Liver (tissue), 9 donors: ENCODE results near the gene LTA4H. TPM values are rescaled to one million over a fixed set of nuclear protein-coding genes. Genes with fewer than 3 reads are reported as not detected.

Source experiments
- DNase-seq: peaks from one replicate; pipeline ENCODE4 v3.0.0-alpha.2; 2017; ENCODE audit warnings: low spot score
- H3K27ac ChIP-seq, 2 donors: one replicate each; pipeline ENCODE4 v1.7.0; 2013; ENCODE audit warnings: inconsistent platforms in 2 of 2, low read length in 2 of 2, control low read depth in 1 of 2, low read depth in 1 of 2, mild to moderate bottlenecking in 1 of 2
- H3K27me3 ChIP-seq, 4 donors: one replicate each; pipeline versions ENCODE4 v1.6.1 to v1.7.0; 2013; ENCODE audit warnings: low read length in 3 of 4, inconsistent platforms in 1 of 4, mild to moderate bottlenecking in 1 of 4, moderate library complexity in 1 of 4; ENCODE audit not compliant: control insufficient read depth in 4 of 4, insufficient read depth in 4 of 4
- H3K36me3 ChIP-seq, 4 donors: one replicate each; pipeline versions ENCODE4 v1.6.1 to v1.7.0; 2013; ENCODE audit warnings: low read length in 3 of 4, mild to moderate bottlenecking in 3 of 4, low read depth in 1 of 4, moderate library complexity in 1 of 4; ENCODE audit not compliant: control insufficient read depth in 4 of 4, insufficient read depth in 3 of 4
- H3K4me1 ChIP-seq, 4 donors: one replicate each; pipeline versions ENCODE4 v1.6.1 to v1.7.0; 2013; ENCODE audit warnings: low read length in 3 of 4, mild to moderate bottlenecking in 3 of 4, moderate library complexity in 1 of 4; ENCODE audit not compliant: control insufficient read depth in 4 of 4, insufficient read depth in 4 of 4
- H3K4me3 ChIP-seq, 3 donors: one replicate each; pipeline versions ENCODE4 v1.6.1 to v1.7.0; 2013; ENCODE audit warnings: low read length in 3 of 3, control low read depth in 1 of 3, low read depth in 1 of 3, mild to moderate bottlenecking in 1 of 3
- H3K9ac ChIP-seq, 2 donors: one replicate each; pipeline ENCODE4 v1.7.0; 2013; ENCODE audit warnings: low read length in 2 of 2, mild to moderate bottlenecking in 2 of 2, moderate library complexity in 2 of 2, control low read depth in 1 of 2, low read depth in 1 of 2
- H3K9me3 ChIP-seq, 4 donors: one replicate each; pipeline versions ENCODE4 v1.6.1 to v1.7.0; 2013; ENCODE audit warnings: low read length in 3 of 4; ENCODE audit not compliant: control insufficient read depth in 4 of 4
- ATF3 ChIP-seq: IDR thresholded peaks from 2 replicates; pipeline ENCODE4 v1.6.1; 2016; ENCODE audit warnings: antibody characterized with exemption
- CTCF ChIP-seq: fragments of 150-350 bp; IDR thresholded peaks from 2 replicates; pipeline ENCODE4 v1.5.1; 2017; ENCODE audit warnings: improper control_type of control experiment, low read depth, low read length; ENCODE audit not compliant: missing input control
- FOXA1 ChIP-seq: IDR thresholded peaks from 2 replicates; pipeline ENCODE4 v1.6.1; 2016; ENCODE audit warnings: antibody characterized with exemption
- GABPA ChIP-seq, 2 donors: IDR thresholded peaks in 1 of 2; conservative IDR thresholded peaks in 1 of 2; 2 replicates each; pipeline ENCODE4 v1.6.1; 2016; ENCODE audit warnings: antibody characterized with exemption in 2 of 2, mild to moderate bottlenecking in 1 of 2, moderate library complexity in 1 of 2
- HNF4A ChIP-seq, 2 donors: conservative IDR thresholded peaks; 2 replicates each; pipeline ENCODE4 v1.6.1; 2016; ENCODE audit warnings: antibody characterized with exemption in 2 of 2, mild to moderate bottlenecking in 2 of 2
- HNF4G ChIP-seq: IDR thresholded peaks from 2 replicates; pipeline ENCODE4 v1.6.1; 2016; ENCODE audit warnings: antibody characterized with exemption
- MAX ChIP-seq: IDR thresholded peaks from 2 replicates; pipeline ENCODE4 v1.6.1; 2016; ENCODE audit warnings: antibody characterized with exemption
- NR2F2 ChIP-seq: IDR thresholded peaks from 2 replicates; pipeline ENCODE4 v1.6.1; 2016; ENCODE audit warnings: antibody characterized with exemption
- RAD21 ChIP-seq, 2 donors: IDR thresholded peaks; 2 replicates each; pipeline ENCODE4 v1.6.1; 2016; ENCODE audit warnings: antibody characterized with exemption in 2 of 2, mild to moderate bottlenecking in 2 of 2
- REST ChIP-seq: IDR thresholded peaks from 2 replicates; pipeline ENCODE4 v1.6.1; 2016; ENCODE audit warnings: antibody characterized with exemption, mild to moderate bottlenecking
- RXRA ChIP-seq, 2 donors: IDR thresholded peaks; 2 replicates each; pipeline ENCODE4 v1.6.1; 2017 to 2018; ENCODE audit warnings: antibody characterized with exemption in 2 of 2, mild to moderate bottlenecking in 1 of 2
- SP1 ChIP-seq: IDR thresholded peaks from 2 replicates; pipeline ENCODE4 v1.6.1; 2018; ENCODE audit warnings: antibody characterized with exemption, mild to moderate bottlenecking
- TAF1 ChIP-seq: conservative IDR thresholded peaks from 2 replicates; pipeline ENCODE4 v1.6.1; 2016; ENCODE audit warnings: antibody characterized with exemption, mild to moderate bottlenecking
- YY1 ChIP-seq: IDR thresholded peaks from 2 replicates; pipeline ENCODE4 v1.6.1; 2016; ENCODE audit warnings: antibody characterized with exemption, mild to moderate bottlenecking
- ZBTB33 ChIP-seq: IDR thresholded peaks from 2 replicates; pipeline ENCODE4 v1.6.1; 2016; ENCODE audit warnings: antibody characterized with exemption
- WGBS: extraction: QIAGEN DNeasy Blood & Tissue Kit; methylation state at CpG from one replicate; pipeline ENCODE4 v1.1.7; 2013; 5-methylcytosine and 5-hydroxymethylcytosine counted together
- polyA plus RNA-seq, 2 donors: library from polyadenylated mRNA; stranded (reverse) in 1 of 2; unstranded in 1 of 2; fragments of 200-250 nt in 1 of 2; fragments of >200 nt in 1 of 2; fragmentation: Nextera tagmentation in 1 of 2; extraction: Ambion mirVana in 1 of 2; gene quantifications; one replicate each; pipeline versions ENCODE4 v1.2.1 to v1.2.3, GENCODE V29; 2013 to 2015
- total RNA-seq, 2 donors: library from RNA; depleted of rRNA; stranded (reverse); fragments of >200 nt; gene quantifications; one replicate each; pipeline ENCODE4 v1.2.3, GENCODE V29; 2014
- donor health status: healthy.
- donor health status: healthy.
- donor health status: healthy.
- donor health status: healthy.
- donor health status: healthy.

LTA4H gene
- total and polyA plus RNA-seq, 4 donors = 16.6 to 34.5 (median 20.9) TPM

GRCh38 chr12:96034621-96035282 is 635 bp downstream of the LTA4H start:
- no peak for TF ChIP-seq ATF3
- TF ChIP-seq REST = no peak
- no peak for TF ChIP-seq GABPA (IDR thresholded peaks at IDR 0.05 in 1 of 2, conservative IDR thresholded peaks at IDR 0.05 in 1 of 2)
- no peak for TF ChIP-seq RAD21 (IDR thresholded peaks at IDR 0.05)
- TF ChIP-seq YY1 = no peak
- no peak for TF ChIP-seq HNF4G
- no peak for TF ChIP-seq FOXA1
- no peak for TF ChIP-seq NR2F2
- no peak for TF ChIP-seq TAF1
- TF ChIP-seq ZBTB33 = no peak
- no peak for TF ChIP-seq SP1
- TF ChIP-seq MAX = no peak
- no peak for TF ChIP-seq RXRA (IDR thresholded peaks at IDR 0.05)
- TF ChIP-seq HNF4A (conservative IDR thresholded peaks at IDR 0.05) = no peak
- no peak for TF ChIP-seq CTCF
- H3K36me3 ChIP-seq = peaks cover 0 to 2% (median 0%) of the 10 kb centered on the region in 4 donors
- no peaks in the 10 kb centered on the region for H3K9me3 ChIP-seq
- peaks cover 3 to 13% (median 9%) of the 10 kb centered on the region in 4 donors for H3K4me1 ChIP-seq
- WGBS = 6% methylated on average over 25 of the region's 25 CpGs
- H3K9ac ChIP-seq = peak overlapping the region; percentile 40 to 85
- H3K27ac ChIP-seq = peak overlapping the region; percentile 44 to 61
- DNase-seq = peak; percentile 42
- no peaks in the 10 kb centered on the region for H3K27me3 ChIP-seq
- peak overlapping the region; percentile 64 to 90 (median 84) for H3K4me3 ChIP-seq
